Activated B cell treated with CpG ODN at 0.5 μM for 24 hours (primary cell): ENCODE data around the gene PEF1. TPM values are rescaled to one million over a fixed set of nuclear protein-coding genes. Genes with fewer than 3 reads are reported as not detected.

ENCODE experiments used
- ATAC-seq: fragments of 200-7000 bp; cut with Tn5 transposase; one replicate; pipeline ENCODE4 v1.10.0; 2021; ENCODE audit warnings: low read depth, mild to moderate bottlenecking, moderate library complexity
- CTCF ChIA-PET: fragments of 350-600 bp; sonication (Branson Sonifier 250); formaldehyde crosslinking; loops from one replicate; lab custom pipeline; 2021; ENCODE audit warnings: antibody characterized with exemption; lab: Charles Lee
- POLR2A ChIA-PET: fragments of 350-600 bp; sonication (Branson Sonifier 250); formaldehyde crosslinking; loops from one replicate; lab custom pipeline; 2021; ENCODE audit warnings: antibody characterized with exemption; lab: Charles Lee
- DNase-seq: peaks from one replicate; pipeline ENCODE4 v3.0.0; 2022
- H3K27ac Mint-ChIP-seq: one replicate; pipeline ENCODE4 v1.8.0; 2020; ENCODE audit warnings: mixed read lengths
- H3K27me3 Mint-ChIP-seq: one replicate; pipeline ENCODE4 v1.8.0; 2021; ENCODE audit warnings: mixed read lengths
- H3K36me3 Mint-ChIP-seq: one replicate; pipeline ENCODE4 v1.8.0; 2021; ENCODE audit warnings: low read depth, mixed read lengths
- H3K4me1 Mint-ChIP-seq: one replicate; pipeline ENCODE4 v1.8.0; 2021; ENCODE audit warnings: mixed read lengths
- H3K4me3 Mint-ChIP-seq: one replicate; pipeline ENCODE4 v1.8.0; 2020; ENCODE audit warnings: mild to moderate bottlenecking, mixed read lengths
- H3K9me3 Mint-ChIP-seq: one replicate; pipeline ENCODE4 v1.8.0; 2020; ENCODE audit warnings: mixed read lengths
- CTCF ChIP-seq: fragments of 200-600 bp; IDR thresholded peaks from one replicate; pipeline ENCODE4 v1.8.0; 2022; ENCODE audit warnings: antibody characterized with exemption, mild to moderate bottlenecking
- intact Hi-C: fragments of 100-400 bp; cut with micrococcal nuclease; formaldehyde crosslinking; loops from one replicate; pipeline ENCODE4 v1.15.1; 2024
- total RNA-seq: library from RNA; stranded (reverse); gene quantifications from 2 replicates; pipeline ENCODE4 v1.2.3, GENCODE V29; 2022

PEF1 gene
- total RNA-seq, 1 donor from 2014 or later, result 58.0 TPM

- H3K4me3 Mint-ChIP-seq, result no peak overlapping the region
- intact Hi-C loops, result no loop called here
- H3K4me1 Mint-ChIP-seq, result peaks cover 9% of the 10 kb centered on the region
- H3K36me3 Mint-ChIP-seq, result no peaks in the 10 kb centered on the region
- ATAC-seq (no peak), DNase-seq (no peak)
- CTCF ChIA-PET, result no interaction called here
- H3K27me3 Mint-ChIP-seq, result peaks cover 28% of the 10 kb centered on the region
- TF ChIP-seq CTCF, result no peak
- H3K9me3 Mint-ChIP-seq, result no peaks in the 10 kb centered on the region
- H3K27ac Mint-ChIP-seq, result no peak overlapping the region
- POLR2A ChIA-PET, result no interaction called here
These were observed 28.8 kb upstream of the PEF1 start for GRCh38 chr1:31673433-31673832.

GRCh38 chr1:31672986-31673385, 28.3 kb upstream of the PEF1 start:
- H3K36me3 Mint-ChIP-seq, result no peaks in the 10 kb centered on the region
- DNase-seq (no peak), ATAC-seq (no peak)
- H3K9me3 Mint-ChIP-seq, result no peaks in the 10 kb centered on the region
- H3K4me1 Mint-ChIP-seq, result peaks cover 9% of the 10 kb centered on the region
- H3K4me3 Mint-ChIP-seq, result no peak overlapping the region
- TF ChIP-seq CTCF, result no peak
- POLR2A ChIA-PET, result no interaction called here
- intact Hi-C loops, result no loop called here
- no peak overlapping the region for H3K27ac Mint-ChIP-seq
- H3K27me3 Mint-ChIP-seq, result peaks cover 28% of the 10 kb centered on the region
- CTCF ChIA-PET, result no interaction called here

GRCh38 chr1:31671561-31672201, 27.0 kb upstream of the PEF1 start:
- intact Hi-C loops, result no loop called here
- CTCF ChIA-PET, result interaction anchor here (1.0 kb wide), 1 partner anchor 118 kb away, joined by 5 read pairs; no protein-coding TSS in a partner anchor
- Mint-ChIP-seq H3K9me3 (no peaks in the 10 kb centered on the region), H3K36me3 (no peaks in the 10 kb centered on the region), H3K27ac (no peak overlapping the region), H3K27me3 (peaks cover 26% of the 10 kb centered on the region), H3K4me1 (peaks cover 9% of the 10 kb centered on the region), H3K4me3 (no peak overlapping the region)
- no peak for TF ChIP-seq CTCF
- DNase-seq (no peak), ATAC-seq (no peak)
- POLR2A ChIA-PET, result no interaction called here

GRCh38 chr1:31671147-31671546, 26.5 kb upstream of the PEF1 start:
- ChIA-PET POLR2A (no interaction called here), CTCF (no interaction called here)
- no peaks in the 10 kb centered on the region for H3K9me3 Mint-ChIP-seq
- H3K36me3 Mint-ChIP-seq, result no peaks in the 10 kb centered on the region
- intact Hi-C loops, result no loop called here
- H3K27ac Mint-ChIP-seq, result no peak overlapping the region
- H3K4me3 Mint-ChIP-seq, result no peak overlapping the region
- H3K4me1 Mint-ChIP-seq, result peaks cover 9% of the 10 kb centered on the region
- no peak for DNase-seq
- no peak for TF ChIP-seq CTCF
- H3K27me3 Mint-ChIP-seq, result peaks cover 26% of the 10 kb centered on the region
- ATAC-seq, result no peak

GRCh38 chr1:31670593-31670964, 25.9 kb upstream of the PEF1 start:
- Mint-ChIP-seq H3K27me3 (peaks cover 26% of the 10 kb centered on the region), H3K4me1 (peaks cover 9% of the 10 kb centered on the region), H3K9me3 (no peaks in the 10 kb centered on the region), H3K36me3 (no peaks in the 10 kb centered on the region), H3K4me3 (no peak overlapping the region), H3K27ac (no peak overlapping the region)
- ChIA-PET POLR2A (no interaction called here), CTCF (interaction anchor here (1.0 kb wide), 1 partner anchor 118 kb away, joined by 3 read pairs; no protein-coding TSS in a partner anchor)
- DNase-seq (no peak), ATAC-seq (no peak)
- no peak for TF ChIP-seq CTCF
- intact Hi-C loops, result no loop called here
